ENCODE results near the gene RICTOR. TPM values are rescaled to one million over a fixed set of nuclear protein-coding genes. Genes with fewer than 3 reads are reported as not detected.

RICTOR gene
- total RNA-seq, 2 donors from 2014 or later, result 21.5 to 36.8 TPM

DNA sequence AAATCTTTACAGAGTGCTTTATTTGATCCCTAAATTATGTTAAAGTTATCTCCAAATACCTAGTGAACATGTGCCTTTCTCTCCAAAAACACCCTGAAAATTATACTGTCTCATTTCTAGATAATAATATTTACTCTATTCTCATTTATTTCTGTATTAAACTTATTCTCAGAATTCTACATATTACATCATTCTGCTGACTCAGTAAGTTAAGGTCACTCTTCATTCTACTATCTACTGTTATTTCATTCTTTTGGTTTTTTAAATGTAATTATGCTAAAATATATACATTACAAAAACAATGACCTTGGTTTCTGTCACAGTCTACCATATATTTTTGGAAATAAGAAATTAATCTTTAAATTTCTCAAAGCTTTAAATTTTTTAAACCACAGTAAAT, 96.2 kb downstream of the RICTOR start:
- Histone ChIP-seq H3K27ac (no peak overlapping the region), H3K4me1 (replicated peaks) (no peaks in the 10 kb centered on the region), H3K4me3 (no peak overlapping the region), H3K36me3 (no peaks in the 10 kb centered on the region), H3K27me3 (replicated peaks; ENCODE audit: insufficient read depth) (no peaks in the 10 kb centered on the region), H3K9me3 (no peaks in the 10 kb centered on the region)
- DNase-seq (ENCODE audit: low spot score), result no peak
- TF ChIP-seq POLR2AphosphoS5 (IDR thresholded peaks at IDR 0.05) (no peak), POLR2A (IDR thresholded peaks at IDR 0.05) (no peak)
- TF ChIP-seq, protein P1, sequence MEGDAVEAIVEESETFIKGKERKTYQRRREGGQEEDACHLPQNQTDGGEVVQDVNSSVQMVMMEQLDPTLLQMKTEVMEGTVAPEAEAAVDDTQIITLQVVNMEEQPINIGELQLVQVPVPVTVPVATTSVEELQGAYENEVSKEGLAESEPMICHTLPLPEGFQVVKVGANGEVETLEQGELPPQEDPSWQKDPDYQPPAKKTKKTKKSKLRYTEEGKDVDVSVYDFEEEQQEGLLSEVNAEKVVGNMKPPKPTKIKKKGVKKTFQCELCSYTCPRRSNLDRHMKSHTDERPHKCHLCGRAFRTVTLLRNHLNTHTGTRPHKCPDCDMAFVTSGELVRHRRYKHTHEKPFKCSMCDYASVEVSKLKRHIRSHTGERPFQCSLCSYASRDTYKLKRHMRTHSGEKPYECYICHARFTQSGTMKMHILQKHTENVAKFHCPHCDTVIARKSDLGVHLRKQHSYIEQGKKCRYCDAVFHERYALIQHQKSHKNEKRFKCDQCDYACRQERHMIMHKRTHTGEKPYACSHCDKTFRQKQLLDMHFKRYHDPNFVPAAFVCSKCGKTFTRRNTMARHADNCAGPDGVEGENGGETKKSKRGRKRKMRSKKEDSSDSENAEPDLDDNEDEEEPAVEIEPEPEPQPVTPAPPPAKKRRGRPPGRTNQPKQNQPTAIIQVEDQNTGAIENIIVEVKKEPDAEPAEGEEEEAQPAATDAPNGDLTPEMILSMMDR (IDR thresholded peaks at IDR 0.05), result no peak
- intact Hi-C loops (cut with DNase I), result no loop called here

DNA sequence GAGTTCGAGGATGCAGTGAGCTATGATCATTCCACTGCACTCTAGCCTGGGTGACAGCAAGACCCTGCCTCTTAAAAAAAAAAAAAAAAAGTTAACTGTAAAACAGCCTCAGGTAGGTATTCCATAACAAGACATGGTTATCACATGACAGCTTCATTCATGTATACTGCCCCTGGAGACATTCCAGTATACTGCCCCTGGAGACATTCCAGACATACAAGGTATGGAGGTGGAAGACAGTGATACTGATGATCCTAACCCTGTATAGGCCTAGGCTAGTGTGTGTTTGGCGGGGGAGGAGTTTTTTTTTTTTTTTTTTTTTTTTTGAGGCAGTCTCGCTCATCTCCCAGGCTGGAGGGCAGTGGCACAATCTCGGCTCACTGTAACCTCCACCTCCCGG, 105.5 kb downstream of the RICTOR start:
- H3K9me3 ChIP-seq, result no peaks in the 10 kb centered on the region
- no peak for DNase-seq (ENCODE audit: low spot score)
- no peaks in the 10 kb centered on the region for H3K27me3 ChIP-seq (replicated peaks; ENCODE audit: insufficient read depth)
- intact Hi-C loops (cut with DNase I), result no loop called here
- 97% methylated on average over 5 of the region's 5 CpGs for WGBS
- no peaks in the 10 kb centered on the region for H3K4me1 ChIP-seq (replicated peaks)
- H3K27ac ChIP-seq, result no peak overlapping the region
- TF ChIP-seq, protein P1 (IDR thresholded peaks at IDR 0.05), result no peak
- TF ChIP-seq POLR2AphosphoS5 (IDR thresholded peaks at IDR 0.05), result no peak
- peaks cover 0 to 6% of the 10 kb centered on the region in 2 donors for H3K36me3 ChIP-seq
- H3K4me3 ChIP-seq, result no peak overlapping the region

DNA sequence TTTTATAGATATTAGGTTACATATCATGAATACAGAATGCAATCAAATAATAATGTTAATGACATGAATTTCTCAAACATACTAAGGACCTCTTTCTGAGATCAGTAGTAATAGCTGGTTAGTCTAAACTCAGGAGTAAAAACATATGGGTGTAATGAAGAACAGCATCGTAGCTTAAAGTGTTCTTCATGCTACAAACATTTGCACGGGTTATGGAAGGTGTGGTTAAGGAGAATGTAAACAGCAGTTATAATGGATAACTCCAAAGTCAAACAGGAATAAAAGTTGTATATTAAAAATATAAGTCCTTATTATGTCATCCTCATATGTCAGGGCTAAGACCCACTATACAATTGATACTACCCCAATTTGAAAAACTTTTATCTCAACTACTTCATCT, 112.5 kb downstream of the RICTOR start:
- TF ChIP-seq POLR2AphosphoS5 (IDR thresholded peaks at IDR 0.05) (no peak), POLR2A (IDR thresholded peaks at IDR 0.05) (no peak)
- TF ChIP-seq, protein P1 (IDR thresholded peaks at IDR 0.05), result no peak
- H3K9me3 ChIP-seq, result no peaks in the 10 kb centered on the region
- no peak for DNase-seq (ENCODE audit: low spot score)
- 75% methylated on average over 2 of the region's 2 CpGs for WGBS
- H3K27ac ChIP-seq, result no peak overlapping the region
- H3K36me3 ChIP-seq, result no peaks in the 10 kb centered on the region
- H3K4me1 ChIP-seq (replicated peaks), result no peaks in the 10 kb centered on the region
- intact Hi-C loops (cut with DNase I), result no loop called here
- H3K27me3 ChIP-seq (replicated peaks; ENCODE audit: insufficient read depth), result no peaks in the 10 kb centered on the region
- no peak overlapping the region for H3K4me3 ChIP-seq

DNA sequence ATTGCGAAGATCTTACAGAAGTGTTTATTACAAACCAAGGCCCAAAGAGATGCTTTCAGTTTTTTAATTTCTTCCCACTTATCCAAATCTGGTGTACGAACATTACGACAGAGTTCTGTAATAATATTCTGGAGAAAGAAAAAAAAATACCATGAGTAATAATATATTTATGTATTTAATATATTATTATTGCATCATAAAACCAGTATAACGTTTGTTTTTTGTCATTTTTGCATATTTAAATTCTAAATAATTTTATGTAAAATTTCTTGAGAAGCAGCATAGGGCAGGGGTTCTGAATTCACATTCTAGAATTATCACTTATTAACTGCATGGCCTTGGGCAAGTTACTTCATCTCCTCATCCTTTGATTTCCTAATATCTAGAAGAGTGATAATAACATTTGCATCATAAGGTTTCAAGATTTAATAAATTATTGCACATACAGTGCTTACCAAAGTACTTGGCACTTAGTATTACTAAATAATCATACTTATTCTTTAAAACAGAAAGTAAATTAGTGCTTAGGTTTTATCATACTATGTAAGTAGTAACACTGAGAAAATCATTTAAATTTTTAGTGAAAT, 120.7 kb downstream of the RICTOR start:
- H3K36me3 ChIP-seq, result peaks cover 0 to 2% of the 10 kb centered on the region in 2 donors
- no peaks in the 10 kb centered on the region for H3K27me3 ChIP-seq (replicated peaks; ENCODE audit: insufficient read depth)
- no peak overlapping the region for H3K4me3 ChIP-seq
- intact Hi-C loops (cut with DNase I), result no loop called here
- no peak for DNase-seq (ENCODE audit: low spot score)
- no peak overlapping the region for H3K27ac ChIP-seq
- no peaks in the 10 kb centered on the region for H3K4me1 ChIP-seq (replicated peaks)
- WGBS, result 90% methylated on average over 4 of the region's 4 CpGs
- H3K9me3 ChIP-seq, result no peaks in the 10 kb centered on the region
- TF ChIP-seq POLR2AphosphoS5 (IDR thresholded peaks at IDR 0.05), result no peak
- TF ChIP-seq POLR2A (IDR thresholded peaks at IDR 0.05), result no peak

DNA sequence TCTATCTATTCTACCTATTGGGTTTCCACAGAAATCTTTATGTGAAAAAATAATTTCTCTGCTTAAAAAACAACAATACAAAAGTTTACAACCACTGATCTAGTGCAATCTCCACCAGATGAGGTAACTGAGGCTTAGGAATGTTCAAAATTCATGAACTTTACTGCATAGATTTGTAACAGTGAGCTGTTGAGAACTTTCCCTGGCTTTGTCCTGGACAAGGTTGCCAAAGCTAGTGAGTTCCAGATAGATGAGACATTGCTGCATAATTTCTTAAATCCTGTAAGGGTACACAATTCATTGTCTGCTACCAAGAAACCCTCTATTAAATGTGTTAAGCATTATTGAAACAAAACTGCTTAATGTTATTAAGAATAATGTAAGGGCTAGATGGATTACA, 125.7 kb downstream of the RICTOR start:
- H3K4me3 ChIP-seq, result no peak overlapping the region
- H3K36me3 ChIP-seq, result peaks cover 0 to 2% of the 10 kb centered on the region in 2 donors
- no peak overlapping the region for H3K27ac ChIP-seq
- H3K9me3 ChIP-seq, result no peaks in the 10 kb centered on the region
- intact Hi-C loops (cut with DNase I), result no loop called here
- no peaks in the 10 kb centered on the region for H3K27me3 ChIP-seq (replicated peaks; ENCODE audit: insufficient read depth)
- no peaks in the 10 kb centered on the region for H3K4me1 ChIP-seq (replicated peaks)
- no peak for DNase-seq (ENCODE audit: low spot score)
- TF ChIP-seq POLR2AphosphoS5 (IDR thresholded peaks at IDR 0.05), result no peak
- no peak for TF ChIP-seq POLR2A (IDR thresholded peaks at IDR 0.05)
- TF ChIP-seq, protein P1 (IDR thresholded peaks at IDR 0.05), result no peak
